Measurements from ENCODE around the gene PDRG1.

DNA sequence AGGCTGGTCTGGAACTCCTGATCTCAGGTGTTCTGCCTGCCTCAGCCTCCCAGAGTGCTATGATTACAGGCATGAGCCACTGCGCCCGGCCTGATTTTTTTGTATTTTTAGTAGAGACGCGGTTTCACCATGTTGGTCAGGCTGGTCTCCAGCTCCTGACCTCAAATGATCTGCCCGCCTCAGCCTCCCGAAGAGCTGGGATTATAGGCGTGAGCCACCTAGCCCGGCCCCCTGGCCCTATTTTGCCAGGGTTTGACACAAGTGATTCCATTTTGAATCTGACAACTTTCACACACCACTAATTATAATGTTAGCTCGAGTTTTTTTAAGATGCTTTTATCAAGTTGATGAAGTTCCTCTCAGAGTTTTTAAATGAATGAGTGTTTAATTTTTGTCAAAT is 55.8 kb downstream of the PDRG1 start:
- TF ChIP-seq, protein P1, sequence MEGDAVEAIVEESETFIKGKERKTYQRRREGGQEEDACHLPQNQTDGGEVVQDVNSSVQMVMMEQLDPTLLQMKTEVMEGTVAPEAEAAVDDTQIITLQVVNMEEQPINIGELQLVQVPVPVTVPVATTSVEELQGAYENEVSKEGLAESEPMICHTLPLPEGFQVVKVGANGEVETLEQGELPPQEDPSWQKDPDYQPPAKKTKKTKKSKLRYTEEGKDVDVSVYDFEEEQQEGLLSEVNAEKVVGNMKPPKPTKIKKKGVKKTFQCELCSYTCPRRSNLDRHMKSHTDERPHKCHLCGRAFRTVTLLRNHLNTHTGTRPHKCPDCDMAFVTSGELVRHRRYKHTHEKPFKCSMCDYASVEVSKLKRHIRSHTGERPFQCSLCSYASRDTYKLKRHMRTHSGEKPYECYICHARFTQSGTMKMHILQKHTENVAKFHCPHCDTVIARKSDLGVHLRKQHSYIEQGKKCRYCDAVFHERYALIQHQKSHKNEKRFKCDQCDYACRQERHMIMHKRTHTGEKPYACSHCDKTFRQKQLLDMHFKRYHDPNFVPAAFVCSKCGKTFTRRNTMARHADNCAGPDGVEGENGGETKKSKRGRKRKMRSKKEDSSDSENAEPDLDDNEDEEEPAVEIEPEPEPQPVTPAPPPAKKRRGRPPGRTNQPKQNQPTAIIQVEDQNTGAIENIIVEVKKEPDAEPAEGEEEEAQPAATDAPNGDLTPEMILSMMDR (IDR thresholded peaks at IDR 0.05; ENCODE audit: low read length), result no peak
- no peak for TF ChIP-seq EZH2 (IDR thresholded peaks at IDR 0.05; ENCODE audit: borderline replicate concordance, low read length)

All from OCI-LY1 (cell line).